Activated naive CD8-positive, alpha-beta T cell treated with anti-CD3 and anti-CD28 coated beads, Interleukin-2, amount 50 U/mL, for 16 hours (primary cell): ENCODE measurements around the gene FOXK1.
A peak's percentile ranks its signal among the peaks of the same experiment; 100 is the strongest.
"Not testable (repeated sequence)": the region's sequence is repeated elsewhere in the genome, so short reads cannot be mapped to it uniquely, and the experiment has no call there.

Experiments used
- DNase-seq: peaks from one replicate; pipeline ENCODE4 v3.0.0-alpha.2; 2020; ENCODE audit warnings: low read depth, low spot score

Gene FOXK1

DNA sequence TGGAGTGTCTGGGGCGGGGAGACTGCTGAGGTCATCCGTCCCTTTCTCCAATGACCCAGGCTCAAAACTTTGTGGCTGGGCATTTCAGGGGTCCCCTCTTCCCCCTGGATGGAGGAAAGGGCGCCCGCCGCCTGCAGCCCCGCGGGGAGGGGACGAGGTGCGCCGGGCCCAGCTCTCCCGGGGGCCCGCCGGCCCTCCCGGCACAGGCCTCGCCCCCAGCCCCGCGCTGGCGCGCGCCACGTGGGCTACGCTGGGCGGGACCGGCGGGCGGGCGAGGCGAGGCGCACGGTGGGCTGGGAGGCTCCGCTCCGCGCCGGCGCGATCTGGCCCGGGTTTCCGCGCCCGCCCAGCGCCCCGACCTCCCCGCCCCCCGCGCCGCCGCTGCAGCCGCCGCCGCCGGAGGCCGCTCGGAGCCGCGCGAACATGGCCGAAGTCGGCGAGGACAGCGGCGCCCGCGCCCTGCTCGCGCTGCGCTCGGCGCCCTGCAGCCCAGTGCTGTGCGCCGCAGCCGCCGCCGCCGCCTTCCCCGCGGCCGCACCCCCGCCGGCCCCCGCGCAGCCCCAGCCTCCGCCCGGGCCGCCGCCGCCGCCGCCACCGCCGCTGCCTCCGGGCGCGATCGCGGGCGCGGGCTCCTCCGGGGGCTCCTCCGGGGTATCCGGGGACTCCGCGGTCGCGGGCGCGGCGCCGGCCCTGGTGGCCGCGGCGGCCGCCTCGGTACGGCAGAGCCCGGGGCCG lies at the start of gene FOXK1:
FOXK1 (plus strand) TSS at position 410 of the 735 bp plus-strand sequence; CDS start at position 424, 14 bp downstream.
- DNase-seq, result peak; percentile 64

DNA sequence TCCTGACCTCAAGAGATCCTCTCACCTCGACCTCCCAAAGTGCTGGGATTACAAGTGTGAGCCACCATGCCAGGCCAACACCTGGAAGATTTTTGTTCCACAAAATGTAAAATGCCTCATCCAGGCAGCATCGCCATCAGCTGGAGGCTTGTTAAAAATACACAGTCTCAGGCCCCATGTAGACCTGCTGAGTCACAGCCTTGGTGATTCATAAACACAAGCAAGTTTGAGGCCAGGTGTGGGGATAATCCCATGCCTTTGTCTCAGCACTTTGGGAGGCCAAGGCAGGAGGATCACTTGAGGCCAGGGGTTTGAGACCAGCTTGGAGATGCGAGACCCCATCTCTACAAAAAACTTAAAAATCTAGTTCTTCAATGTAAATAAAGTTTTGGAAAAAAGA lies 49.1 kb upstream of the FOXK1 start:
- DNase-seq, result no peak

DNA sequence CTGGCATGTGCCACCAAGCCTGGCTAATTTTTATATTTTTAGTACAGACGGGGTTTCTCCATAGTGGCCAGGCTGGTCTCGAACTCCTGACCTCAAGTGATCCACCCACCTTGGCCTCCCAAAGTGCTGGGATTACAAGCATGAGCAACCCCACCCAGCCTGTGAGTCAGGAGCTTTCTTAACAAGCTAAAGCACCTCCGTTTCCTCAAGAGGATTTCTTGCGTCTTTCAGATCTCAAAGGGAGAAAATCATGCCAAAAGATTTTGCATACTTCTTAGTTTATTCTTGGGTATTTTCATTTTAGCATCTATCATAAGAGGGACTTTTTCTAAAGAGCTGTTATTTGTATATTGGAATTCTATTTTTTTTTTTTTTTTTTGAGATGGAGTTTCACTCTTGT lies 47.9 kb upstream of the FOXK1 start:
- DNase-seq, result no peak

DNA sequence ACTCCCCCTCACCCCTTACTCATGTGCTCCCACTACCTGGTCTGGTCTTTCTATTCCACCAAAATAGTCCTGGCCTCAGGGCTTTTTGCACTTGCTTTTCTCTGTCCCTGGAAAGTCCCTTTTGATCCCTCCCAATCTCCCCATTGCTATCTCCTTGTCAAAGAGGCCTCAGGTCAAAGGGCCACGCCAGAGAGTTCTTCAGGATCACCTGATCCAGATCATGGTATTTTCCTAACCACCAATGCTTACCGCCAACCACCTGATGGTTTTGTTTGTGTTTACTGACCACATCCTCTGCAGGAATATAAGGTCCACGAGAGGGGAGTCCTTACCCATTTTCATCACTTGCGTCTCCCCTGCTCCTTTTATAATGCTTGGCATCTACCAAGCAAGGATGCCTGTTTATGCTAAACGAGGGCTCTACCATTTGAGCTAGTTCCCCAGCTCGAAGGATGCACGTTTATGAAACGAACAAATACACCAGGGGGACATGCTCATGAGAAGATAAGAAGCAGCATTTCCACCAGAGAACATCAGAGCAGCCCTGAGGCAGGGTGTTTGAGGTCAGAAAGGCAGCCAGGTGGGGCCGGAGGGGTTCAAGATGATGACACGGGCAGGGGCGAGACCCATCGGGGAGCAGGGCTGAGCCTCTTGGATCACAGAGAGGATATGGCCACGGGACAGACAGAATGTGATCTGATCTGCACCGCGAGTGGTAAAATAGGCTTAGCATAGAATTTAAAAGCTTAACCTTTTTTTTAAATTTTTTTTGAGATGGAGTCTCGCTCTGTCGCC lies 43.1 kb upstream of the FOXK1 start:
- no peak for DNase-seq

DNA sequence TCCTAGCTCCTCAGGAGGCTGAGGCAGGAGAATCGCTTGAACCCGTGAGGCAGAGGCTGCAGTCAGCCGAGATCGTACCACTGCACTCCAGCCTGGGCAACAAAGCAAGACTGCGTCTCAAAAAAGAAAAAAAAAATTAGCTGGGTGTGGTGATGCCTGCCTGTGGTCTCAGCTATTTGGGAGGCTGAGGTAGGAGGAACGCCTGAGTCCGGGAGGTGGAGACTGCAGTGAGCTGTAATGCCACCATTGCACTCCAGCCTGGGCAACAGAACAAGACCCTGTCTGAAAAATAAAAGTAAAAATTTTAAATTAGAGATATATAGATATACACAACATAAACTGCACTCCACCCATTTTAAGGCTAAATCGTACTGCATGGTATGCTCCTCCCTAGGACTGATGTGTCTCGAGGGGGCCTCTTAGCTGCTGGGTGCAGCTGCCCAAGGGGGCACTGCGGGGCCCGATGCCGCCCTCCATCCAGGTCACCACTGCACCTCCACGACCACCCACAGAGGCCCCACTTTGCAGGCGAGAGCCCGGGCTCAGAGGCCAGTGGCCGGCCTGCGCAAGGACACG lies 40.9 kb upstream of the FOXK1 start:
- DNase-seq, result no peak

DNA sequence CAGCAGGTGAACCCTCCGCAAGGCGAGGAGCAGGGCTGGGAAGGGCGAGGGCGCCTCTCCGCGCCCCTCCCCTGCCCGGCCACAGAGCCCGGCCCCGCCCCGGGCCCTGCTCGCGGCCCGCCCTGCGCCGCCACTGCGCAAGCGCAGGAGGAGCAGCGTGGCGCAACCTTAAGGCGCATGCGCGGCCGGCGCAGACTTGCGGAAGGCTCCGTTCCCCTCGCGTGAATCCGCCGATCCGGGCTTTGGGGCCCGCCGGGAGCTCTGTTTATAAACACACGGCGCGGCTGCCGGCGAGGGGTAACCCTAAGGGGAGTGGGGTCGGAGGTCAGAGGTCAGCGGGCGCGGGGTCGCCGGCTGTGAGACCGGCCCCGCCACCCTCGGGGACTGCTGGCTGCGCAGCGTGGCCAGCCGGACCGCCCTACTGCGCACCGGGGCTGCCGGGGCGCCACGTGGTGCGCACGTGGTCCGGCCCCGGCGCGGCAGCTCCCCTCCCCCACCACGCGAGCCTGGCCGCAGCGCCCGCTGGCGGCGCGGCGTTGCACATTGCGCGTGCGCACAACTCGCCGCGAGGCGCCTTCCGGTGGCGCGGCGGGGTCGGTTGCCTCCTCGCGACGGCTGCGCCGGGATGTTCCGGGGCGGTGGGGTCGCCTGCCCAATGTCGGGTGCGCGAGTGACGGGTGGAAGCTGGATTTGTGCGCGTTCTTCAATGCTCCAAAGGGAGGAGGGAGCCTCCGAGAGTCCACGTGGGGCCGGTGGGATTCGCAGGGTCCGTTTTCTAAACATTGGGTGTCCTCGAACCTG lies 40.2 kb upstream of the FOXK1 start:
- peak; percentile 87 for DNase-seq

DNA sequence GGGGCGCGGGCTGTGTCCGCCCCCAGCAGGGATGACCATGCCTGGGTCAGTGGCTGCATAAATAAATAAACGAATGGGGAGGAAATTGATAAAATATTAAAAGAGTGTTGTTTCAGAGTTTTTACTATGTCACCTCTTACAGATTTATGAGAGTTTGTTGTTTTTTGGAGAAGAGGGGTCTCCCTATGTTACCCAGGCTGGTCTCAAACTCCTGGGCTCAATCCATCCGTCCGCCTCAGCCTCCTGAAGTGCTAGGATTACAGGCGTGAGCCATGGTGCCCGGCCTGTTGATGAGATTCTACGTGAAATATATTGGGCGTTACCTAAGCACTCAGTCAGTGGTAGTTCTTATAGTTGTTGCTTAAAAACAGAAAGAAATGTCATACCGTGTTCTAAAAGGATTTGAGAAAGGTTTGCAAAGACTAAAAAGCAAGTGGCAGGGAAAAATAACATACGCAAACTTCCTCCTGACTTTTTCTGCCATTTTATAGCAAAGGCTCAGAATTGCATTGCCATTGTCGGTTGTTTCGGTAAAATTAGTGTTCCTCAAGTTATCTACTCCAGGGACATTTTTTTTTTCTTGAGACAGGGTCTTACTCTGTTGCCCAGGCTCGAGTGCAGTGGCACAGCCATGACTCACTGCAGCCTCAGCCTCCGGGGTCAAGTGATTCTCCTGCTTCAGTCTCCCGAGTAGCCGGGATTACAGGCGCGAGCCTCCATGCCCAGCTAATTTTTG lies 39.5 kb upstream of the FOXK1 start:
- no peak for DNase-seq

DNA sequence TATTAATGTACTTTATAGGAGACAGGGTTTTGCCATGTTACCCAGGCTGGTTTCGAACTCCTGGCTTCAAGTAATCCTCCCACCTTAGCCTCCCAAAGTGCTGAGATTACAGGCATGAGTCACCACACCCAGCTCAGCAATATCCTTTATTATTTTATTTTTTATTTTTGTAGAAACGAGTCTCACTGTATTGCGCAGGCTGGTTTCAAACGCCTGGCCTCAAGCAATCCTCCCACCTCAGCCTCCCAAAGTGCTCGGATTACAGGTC lies 39.0 kb upstream of the FOXK1 start:
- DNase-seq, result not testable (repeated sequence)

DNA sequence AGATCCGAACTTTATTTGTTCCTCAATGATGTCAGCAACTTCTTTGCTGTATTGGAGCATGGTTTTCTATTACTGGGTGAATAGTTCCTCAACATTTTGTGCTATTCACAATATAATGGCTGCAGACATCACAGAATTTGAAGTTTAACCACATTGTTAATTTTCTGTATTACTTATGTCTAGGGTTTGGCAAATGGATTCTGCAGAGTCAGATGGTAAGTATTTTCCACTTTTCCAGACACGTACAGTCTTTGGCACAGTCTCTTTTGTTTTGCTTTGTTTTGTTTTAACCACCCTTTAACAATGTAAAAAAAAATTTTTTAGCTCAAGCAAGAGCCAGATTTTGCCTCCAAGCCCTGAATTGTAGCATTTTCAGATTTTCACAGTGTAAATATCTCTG lies 36.8 kb upstream of the FOXK1 start:
- DNase-seq, result no peak

DNA sequence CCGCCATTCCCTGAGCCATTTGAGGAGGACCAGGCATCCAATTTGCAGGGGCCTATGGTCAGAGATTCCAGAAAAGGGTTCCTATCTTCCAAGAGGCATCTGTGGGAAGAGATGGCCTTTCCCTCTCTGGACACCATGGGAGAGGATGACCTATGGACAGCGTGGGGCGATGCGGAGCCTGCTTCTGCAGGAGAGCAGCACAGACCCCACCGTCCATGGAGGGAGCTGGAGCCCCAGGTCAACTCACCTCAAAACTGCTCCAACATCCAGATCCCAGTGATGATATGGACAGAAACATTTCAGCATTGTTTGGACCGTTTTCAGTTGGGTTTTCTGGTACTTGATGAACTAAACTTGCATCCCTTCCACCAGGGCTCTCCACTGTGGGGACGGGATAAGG lies 34.0 kb upstream of the FOXK1 start:
- no peak for DNase-seq

DNA sequence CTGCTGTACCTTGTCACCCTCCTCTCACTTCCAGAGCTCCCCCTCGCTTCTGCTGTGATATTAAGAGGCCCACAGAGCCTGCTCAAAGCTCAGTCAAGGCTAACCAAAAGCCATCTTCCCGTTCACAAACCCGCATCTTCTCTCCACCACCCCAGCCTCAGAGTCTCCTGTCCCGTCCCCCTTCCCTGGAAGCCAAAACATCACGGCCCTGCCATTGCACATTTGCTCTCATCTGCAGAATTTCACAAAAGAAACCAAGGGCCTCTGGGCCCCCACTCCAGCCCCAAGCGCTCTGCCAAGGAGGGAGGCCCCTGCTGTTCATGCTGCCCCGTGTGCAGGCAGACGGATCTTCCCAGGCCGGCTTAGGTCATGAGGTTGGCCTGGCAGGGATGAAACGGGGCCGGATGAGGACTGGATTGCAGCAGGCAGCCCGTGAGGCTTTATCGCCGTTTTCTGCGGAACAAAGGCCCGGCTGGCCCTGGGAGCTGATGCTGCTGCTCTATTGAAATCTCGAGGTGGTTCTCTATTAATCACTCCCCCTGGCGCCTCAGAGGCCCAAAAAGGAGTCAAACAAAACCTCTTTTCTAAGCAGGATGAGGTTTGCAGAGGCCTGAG lies 31.6 kb upstream of the FOXK1 start:
- no peak for DNase-seq

DNA sequence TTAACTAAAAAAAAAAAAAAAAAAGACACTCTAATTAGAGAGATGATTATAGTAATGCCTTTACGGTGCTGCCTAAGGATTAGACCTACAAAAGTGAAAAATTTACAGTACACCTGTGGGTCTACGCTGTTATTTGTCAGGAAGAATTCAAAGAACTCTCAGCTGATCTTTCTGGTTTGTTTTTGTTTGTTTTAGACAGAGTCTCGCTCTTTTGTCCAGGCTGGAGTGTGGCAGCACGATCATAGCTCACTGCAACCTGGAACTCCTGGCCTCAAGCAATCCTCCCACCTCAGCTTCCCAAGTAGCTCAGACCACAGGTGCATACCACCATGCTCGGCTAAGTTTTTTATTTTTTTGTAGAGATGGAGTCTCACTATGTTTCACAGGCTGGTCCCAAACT lies 28.3 kb upstream of the FOXK1 start:
- no peak for DNase-seq

DNA sequence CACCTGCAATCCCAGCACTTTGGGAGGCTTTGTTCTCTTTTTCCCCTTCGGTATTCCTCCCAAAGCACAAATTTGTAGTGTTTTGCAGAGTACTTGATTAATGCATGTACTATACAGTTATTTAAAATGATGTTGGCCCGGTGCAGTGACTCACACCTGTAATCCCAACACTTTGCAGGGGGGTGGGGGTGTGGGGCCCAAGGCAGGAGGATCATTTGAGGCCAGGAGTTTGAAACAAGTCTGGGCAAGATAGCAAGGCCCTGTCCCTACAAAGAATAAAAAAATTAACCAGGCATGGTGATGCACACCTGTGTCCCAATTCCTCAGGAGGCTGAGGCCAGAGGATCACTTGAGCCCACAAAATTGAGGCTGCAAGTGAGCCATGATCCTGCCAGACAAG lies 26.8 kb upstream of the FOXK1 start:
- no peak for DNase-seq

DNA sequence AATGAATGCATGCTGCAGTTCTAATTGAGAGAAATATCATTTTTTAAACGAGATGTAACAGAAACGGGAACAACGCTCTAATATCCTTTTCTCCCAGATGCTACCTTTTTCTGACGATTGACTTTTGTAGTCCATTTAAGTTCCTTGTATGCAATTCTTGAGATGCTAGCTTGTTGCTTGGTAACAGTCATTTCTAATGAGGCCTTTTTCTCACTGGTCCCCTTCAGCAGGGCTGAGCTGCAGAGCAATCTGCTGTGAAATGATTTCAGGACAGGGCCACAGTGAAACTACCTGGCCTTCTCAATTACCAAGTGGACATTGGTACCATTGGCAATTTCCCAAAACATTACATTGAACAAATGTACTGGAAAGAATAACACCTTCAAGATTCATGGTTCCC lies 26.2 kb upstream of the FOXK1 start:
- no peak for DNase-seq

DNA sequence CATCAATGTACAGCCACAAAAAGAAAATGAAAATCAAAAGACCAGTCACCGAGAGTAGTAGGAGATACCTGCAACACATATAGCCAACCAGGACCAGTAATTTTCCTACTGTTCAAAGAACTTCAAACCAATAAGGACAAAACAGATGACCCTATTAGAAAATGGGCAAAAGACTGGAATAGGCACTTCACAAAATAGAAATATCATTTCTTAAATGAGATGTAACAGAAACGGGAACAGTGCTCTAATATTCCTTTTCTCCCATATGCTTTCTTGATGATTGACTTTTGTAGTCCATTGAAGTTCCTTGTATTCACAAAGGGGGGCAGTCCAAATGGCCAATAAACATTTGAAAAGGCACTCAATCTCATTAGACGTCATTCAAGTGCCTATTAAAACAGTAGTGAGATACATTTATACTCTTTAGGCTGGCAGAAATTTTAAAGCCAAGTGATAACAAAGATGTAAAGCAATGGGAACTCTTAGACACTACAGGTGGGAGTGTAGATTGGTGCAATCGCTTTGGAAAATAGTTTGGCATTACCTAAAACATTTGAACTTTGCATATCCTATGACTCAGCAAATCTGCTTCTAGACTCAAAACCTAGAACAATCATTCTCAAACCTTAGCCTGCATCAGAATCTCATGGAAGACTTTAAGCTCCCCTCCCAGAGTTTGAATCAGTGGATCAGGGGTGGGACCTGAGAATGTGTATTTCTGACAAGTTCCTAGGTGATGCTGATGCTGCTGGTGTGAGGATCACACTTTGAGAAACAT lies 24.3 kb upstream of the FOXK1 start:
- DNase-seq, result no peak

DNA sequence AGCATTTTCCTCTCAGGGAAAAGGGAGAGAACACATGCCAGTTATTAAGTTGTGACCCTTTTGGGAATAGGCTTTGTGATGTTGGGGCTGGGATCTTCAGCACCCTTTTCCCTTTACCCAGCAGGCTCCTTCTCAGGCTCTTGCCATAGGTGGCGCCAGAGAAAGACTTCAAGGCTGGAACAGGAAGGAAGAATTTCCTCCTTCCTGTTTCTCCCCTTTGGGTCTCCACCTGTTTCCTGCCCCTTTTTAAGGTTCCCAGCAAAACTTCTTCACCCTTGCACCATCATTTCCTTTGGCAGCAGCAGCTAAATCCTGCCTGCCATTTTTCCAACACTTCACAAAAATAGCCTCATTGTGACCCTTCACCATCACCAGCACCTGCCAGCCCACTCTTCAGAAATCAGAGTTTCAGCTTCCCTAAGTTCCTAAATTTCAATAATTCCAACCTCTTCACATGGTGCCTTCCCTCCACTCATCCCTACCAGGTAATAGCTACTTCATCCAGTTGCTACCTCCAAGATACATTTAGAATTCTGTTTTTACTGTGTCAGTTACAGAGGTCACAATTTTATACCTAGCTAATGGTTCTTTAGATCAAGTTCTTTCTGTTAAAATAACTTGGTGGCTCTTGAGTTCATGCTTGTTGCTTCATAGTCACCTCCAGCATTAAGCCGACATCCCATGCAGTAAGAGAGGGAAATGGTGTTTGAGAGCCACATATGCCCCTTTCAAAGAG lies 22.4 kb upstream of the FOXK1 start:
- DNase-seq, result no peak

DNA sequence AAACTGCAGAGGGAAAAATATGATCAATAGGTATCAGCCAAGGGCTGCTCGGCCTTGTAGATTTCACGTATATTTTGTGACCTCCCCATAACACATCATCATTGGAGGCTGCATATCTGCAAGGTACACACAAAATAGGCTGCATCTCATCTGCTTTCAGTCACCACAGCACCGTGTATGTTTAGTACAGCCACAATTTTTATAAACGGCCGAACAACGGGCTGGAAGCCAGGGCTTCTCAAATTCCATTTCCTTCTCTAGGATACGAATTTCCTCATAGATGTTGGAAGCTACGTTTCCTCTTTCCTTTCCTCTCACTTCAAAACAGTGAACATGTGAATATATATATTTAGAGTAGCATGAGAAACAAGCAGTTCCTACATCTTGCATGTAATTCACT lies 20.2 kb upstream of the FOXK1 start:
- no peak for DNase-seq

DNA sequence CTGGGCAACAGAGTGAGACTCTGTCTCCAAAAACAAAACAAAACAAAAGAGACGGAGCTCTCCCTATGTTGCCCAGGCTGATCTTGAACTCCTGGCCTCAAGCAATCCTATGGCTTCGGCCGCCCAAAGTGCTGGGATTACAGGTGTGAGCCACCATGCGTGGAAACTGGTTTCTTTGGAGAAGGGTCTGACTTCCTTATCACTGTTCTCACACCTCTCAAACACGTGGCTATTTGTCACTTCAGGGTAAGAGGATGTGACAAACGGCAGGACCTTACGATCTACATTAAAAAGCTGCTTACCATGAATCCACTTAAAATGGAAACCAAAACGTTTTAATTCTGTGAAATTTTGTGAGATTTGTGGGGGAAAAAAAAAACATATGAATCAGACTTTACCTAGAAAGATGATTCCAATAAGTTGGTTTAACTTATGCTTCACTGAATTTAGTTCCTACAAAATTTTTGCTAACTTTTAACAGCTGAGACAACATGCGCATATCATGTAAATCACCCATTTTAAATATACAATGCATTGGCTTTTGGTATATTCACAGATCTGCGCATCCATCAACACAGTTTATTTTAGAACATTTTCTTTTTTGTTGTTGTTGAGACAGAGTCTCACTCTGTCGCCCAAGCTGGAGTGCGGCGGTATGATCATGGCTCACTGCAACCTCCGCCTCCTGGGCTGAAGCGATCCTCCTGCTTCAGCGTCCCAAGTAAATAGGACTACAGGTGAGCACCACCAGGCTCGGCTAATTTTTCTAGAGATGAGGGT lies 18.7 kb upstream of the FOXK1 start:
- no peak for DNase-seq

DNA sequence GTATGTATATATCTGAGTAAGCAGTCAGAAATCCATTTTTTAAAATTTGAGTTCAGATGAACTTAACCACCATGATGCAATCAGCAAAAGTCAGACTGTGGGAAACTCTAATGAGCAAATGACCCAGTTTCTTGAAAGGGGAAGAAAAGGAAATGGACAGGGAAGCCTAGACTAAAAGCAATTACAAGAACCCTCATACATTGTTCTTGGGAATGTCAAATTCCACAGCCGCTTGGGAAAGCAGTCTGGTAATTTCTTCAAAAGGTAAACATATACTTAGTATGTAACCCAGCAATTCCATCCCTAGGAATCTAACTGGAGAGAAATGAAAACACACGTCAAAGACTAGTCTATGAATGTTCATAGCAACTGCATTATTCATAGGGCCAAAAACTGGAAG lies 16.4 kb upstream of the FOXK1 start:
- DNase-seq, result no peak
